Left ventricle myocardium inferior (tissue), 1 donor: ENCODE measurements around the gene NETO2. TPM values are rescaled to one million over a fixed set of nuclear protein-coding genes. Genes with fewer than 3 reads are reported as not detected.
"Not testable (repeated sequence)": the region's sequence is repeated elsewhere in the genome, so short reads cannot be mapped to it uniquely, and the experiment has no call there.

ENCODE experiments used
- DNase-seq: peaks from one replicate; pipeline ENCODE4 v3.0.0-alpha.2; 2020
- H3K27ac ChIP-seq: fragments of 200-600 bp; replicated peaks from 2 replicates; pipeline ENCODE4 v1.8.0; 2021
- H3K27me3 ChIP-seq: fragments of 200-600 bp; 2 replicates; pipeline ENCODE4 v1.8.0; 2021; ENCODE audit warnings: low read depth
- H3K36me3 ChIP-seq: fragments of 200-600 bp; 2 replicates; pipeline ENCODE4 v1.8.0; 2021
- H3K4me1 ChIP-seq: fragments of 200-600 bp; 2 replicates; pipeline ENCODE4 v1.8.0; 2021
- H3K4me3 ChIP-seq: fragments of 200-600 bp; 2 replicates; pipeline ENCODE4 v1.8.0; 2021; ENCODE audit warnings: mild to moderate bottlenecking, moderate library complexity
- H3K9me3 ChIP-seq: fragments of 200-600 bp; replicated peaks from 2 replicates; pipeline ENCODE4 v1.8.0; 2021
- intact Hi-C: fragments of 100-400 bp; cut with micrococcal nuclease; formaldehyde crosslinking; loops from one replicate; pipeline ENCODE4 v1.11.0; 2022
- total RNA-seq: library from RNA; stranded (reverse); fragmentation: NEBNext Ultra II Directional; extraction: Animal tissue kit (Norgen Biotek cat#: 25700); gene quantifications from one replicate; pipeline ENCODE4 v1.2.1, GENCODE V29; 2021
- TF ChIP-seq, protein P1 (sequence below): fragments of 200-600 bp; IDR thresholded peaks from 2 replicates; pipeline ENCODE4 v1.8.0; 2021; ENCODE audit warnings: antibody characterized with exemption, mild to moderate bottlenecking, borderline replicate concordance
- donor health status: DM: no; HTN: yes; CAD: no; lungs with severe emphysema.

Gene NETO2
- total RNA-seq, 1 donor from 2014 or later: 4.4 TPM

DNA sequence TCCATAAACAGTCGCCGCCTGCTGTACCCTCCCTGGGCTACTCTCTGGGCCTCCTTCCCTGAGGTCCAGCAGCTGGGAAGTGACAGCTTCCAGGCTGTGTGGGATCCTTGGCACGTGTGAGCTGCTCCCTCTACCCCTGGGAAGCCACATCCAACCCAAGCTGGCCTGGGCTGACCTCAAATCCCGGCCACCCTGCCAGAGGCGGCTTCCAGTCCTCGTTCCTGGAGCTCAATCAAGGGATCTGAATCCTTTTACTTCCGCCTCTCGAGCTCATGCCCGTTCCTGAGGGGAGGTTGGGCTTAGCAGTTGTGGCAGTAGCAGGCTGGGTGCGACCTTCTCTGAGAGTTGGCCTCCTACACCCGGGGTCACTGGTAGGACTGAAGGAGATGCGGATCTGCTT, 82.5 kb downstream of the NETO2 start:
- intact Hi-C loops: no loop called here
- Histone ChIP-seq H3K9me3 (no peaks in the 10 kb centered on the region), H3K36me3 (no peaks in the 10 kb centered on the region), H3K27me3 (peaks cover 11% of the 10 kb centered on the region), H3K4me1 (no peaks in the 10 kb centered on the region), H3K27ac (no peak overlapping the region), H3K4me3 (no peak overlapping the region)
- DNase-seq: no peak
- TF ChIP-seq, protein P1, sequence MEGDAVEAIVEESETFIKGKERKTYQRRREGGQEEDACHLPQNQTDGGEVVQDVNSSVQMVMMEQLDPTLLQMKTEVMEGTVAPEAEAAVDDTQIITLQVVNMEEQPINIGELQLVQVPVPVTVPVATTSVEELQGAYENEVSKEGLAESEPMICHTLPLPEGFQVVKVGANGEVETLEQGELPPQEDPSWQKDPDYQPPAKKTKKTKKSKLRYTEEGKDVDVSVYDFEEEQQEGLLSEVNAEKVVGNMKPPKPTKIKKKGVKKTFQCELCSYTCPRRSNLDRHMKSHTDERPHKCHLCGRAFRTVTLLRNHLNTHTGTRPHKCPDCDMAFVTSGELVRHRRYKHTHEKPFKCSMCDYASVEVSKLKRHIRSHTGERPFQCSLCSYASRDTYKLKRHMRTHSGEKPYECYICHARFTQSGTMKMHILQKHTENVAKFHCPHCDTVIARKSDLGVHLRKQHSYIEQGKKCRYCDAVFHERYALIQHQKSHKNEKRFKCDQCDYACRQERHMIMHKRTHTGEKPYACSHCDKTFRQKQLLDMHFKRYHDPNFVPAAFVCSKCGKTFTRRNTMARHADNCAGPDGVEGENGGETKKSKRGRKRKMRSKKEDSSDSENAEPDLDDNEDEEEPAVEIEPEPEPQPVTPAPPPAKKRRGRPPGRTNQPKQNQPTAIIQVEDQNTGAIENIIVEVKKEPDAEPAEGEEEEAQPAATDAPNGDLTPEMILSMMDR: no peak

DNA sequence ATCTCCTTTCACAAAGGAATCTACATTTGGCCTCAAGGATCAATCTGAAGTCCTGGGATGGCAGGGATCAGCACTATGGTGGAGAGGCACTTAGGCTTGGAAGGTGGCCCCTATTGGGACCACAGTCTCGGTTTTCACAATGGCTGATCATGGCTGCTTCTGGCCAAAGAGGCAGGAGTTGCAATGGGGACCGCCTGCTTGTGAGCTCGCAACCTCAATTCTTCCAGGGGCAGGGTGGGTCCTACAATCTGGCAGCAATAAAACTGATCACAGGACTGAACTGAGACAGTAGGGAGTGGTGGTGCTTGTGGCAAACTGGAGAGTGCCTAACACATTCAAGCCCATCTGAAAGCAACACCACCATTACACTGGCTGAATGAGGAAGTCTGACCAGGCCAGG, 83.1 kb downstream of the NETO2 start:
- Histone ChIP-seq H3K27me3 (peaks cover 11% of the 10 kb centered on the region), H3K4me1 (no peaks in the 10 kb centered on the region), H3K27ac (no peak overlapping the region), H3K9me3 (no peaks in the 10 kb centered on the region), H3K4me3 (no peak overlapping the region), H3K36me3 (no peaks in the 10 kb centered on the region)
- intact Hi-C loops: no loop called here
- TF ChIP-seq, protein P1: no peak
- no peak for DNase-seq

DNA sequence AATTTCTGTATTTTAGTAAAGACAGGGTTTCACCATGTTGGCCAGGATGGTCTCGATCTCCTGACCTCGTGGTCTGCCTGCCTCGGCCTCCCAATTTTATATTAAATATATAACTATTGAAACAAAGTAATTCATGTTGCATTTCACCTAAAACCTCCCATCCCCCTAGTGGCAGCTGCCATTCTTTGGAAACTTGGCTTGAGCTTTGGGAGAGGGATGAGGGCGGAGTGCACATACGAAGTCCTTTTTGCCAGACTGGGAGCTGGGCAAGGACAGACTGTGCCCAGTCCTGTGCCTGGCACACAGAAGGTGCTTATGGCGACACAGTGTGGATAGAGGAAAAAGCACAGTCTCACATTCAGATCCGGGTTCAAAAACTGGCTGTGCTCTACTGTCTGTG, 83.8 kb downstream of the NETO2 start:
- TF ChIP-seq, protein P1: no peak
- Histone ChIP-seq H3K9me3 (no peaks in the 10 kb centered on the region), H3K4me3 (no peak overlapping the region), H3K27ac (no peak overlapping the region), H3K36me3 (no peaks in the 10 kb centered on the region), H3K4me1 (no peaks in the 10 kb centered on the region), H3K27me3 (peaks cover 11% of the 10 kb centered on the region)
- no peak for DNase-seq
- intact Hi-C loops: no loop called here

DNA sequence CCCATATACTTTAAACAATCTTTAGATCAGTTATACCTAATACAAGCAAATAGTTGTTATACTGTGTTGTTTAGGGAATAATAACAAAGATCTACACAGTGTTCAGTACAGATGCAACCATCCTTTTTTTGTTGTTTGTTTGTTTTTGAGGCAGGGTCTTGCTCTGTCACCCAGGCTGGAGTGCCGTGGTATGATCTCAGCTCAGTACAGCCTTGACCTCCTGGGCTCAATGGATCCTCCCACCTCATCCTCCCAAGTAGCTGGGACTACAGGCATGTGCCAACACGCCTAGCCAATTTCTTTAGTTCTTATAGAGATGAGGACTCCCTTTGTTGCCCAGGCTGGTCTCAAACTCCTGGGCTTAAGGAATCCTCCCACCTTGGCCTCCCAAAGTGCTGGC, 84.6 kb downstream of the NETO2 start:
- H3K27ac ChIP-seq, H3K4me3 ChIP-seq, H3K36me3 ChIP-seq, intact Hi-C loops, H3K9me3 ChIP-seq, H3K4me1 ChIP-seq, DNase-seq: not testable (repeated sequence)
- peaks cover 11% of the 10 kb centered on the region for H3K27me3 ChIP-seq

DNA sequence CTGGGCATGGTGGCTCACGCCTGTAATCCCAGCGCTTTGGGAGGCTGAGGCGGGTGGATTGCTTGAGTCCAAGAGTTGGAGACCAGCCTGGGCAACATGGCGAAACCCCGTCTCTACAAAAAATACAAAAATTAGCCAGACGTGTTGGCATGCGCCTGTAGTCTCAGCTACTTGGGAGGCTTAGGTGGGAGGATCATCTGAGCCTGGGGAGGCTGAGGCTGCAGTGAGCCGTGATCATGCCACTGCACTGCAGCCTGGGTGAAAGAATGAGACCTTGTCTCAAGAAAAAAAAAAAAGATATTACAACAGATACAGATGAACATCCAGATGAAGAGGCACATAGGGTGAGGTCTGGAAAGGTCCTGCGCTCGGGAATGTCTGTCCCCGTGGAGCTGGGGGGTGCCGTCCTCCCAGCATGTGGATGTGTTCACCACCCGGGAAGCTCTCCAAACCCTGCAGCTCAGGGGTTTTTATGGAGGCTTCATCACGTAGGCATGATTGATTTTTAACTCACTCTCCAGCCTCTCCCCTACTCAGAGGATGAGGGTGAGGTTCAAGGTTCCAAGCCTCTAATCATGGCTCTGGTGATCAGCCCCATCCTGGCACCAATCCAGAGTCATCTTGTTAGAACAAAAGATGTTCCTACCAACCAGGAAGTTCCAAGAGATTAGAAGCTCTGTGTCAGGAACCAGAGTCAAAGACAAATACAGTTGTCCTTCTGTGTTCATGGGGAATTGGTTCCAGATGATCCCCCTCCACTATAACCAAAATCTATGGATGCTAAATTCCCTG, 85.3 kb downstream of the NETO2 start:
- TF ChIP-seq, protein P1: no peak
- Histone ChIP-seq H3K9me3 (no peaks in the 10 kb centered on the region), H3K27ac (no peak overlapping the region), H3K27me3 (peaks cover 11% of the 10 kb centered on the region), H3K36me3 (no peaks in the 10 kb centered on the region), H3K4me1 (no peaks in the 10 kb centered on the region), H3K4me3 (no peak overlapping the region)
- intact Hi-C loops: no loop called here
- no peak for DNase-seq

DNA sequence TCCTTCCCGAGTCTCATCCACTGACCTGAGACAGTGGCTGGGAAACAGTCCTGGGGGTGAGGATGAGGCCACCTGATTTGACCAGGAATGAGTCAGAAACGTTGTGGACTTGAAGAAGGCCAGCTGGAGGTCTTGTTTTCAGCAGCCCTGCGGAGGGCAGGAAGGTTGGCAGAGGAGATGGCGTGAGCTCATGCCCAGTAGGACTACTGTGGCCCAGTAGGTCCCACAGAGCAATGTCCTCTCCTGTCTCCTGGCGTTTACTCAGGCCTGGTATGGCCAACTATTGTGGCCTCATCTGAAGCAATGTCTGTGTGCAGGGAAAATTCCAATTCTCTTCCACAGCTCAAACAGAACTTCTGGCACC, 86.1 kb downstream of the NETO2 start:
- no peaks in the 10 kb centered on the region for H3K36me3 ChIP-seq
- H3K27ac ChIP-seq: no peak overlapping the region
- intact Hi-C loops: no loop called here
- H3K9me3 ChIP-seq: no peaks in the 10 kb centered on the region
- no peak for DNase-seq
- peaks cover 11% of the 10 kb centered on the region for H3K27me3 ChIP-seq
- H3K4me3 ChIP-seq: no peak overlapping the region
- TF ChIP-seq, protein P1: no peak
- no peaks in the 10 kb centered on the region for H3K4me1 ChIP-seq
